Suprapubic skin (tissue), 4 donors: ENCODE data around the gene ZNF730. TPM values are rescaled to one million over a fixed set of nuclear protein-coding genes. Genes with fewer than 3 reads are reported as not detected.

Experiments used
- DNase-seq, 2 donors: peaks; one replicate each; pipeline ENCODE4 v3.0.0-alpha.2; 2019; ENCODE audit warnings: low spot score in 2 of 2
- H3K27ac ChIP-seq: fragments of 200-600 bp; sonication (generic); one replicate; pipeline ENCODE4 v1.5.1; 2019
- H3K27me3 ChIP-seq: fragments of 200-600 bp; sonication (generic); one replicate; pipeline ENCODE4 v1.5.1; 2019
- H3K36me3 ChIP-seq: fragments of 200-600 bp; sonication (generic); one replicate; pipeline ENCODE4 v1.5.1; 2019
- H3K4me1 ChIP-seq: fragments of 200-600 bp; sonication (generic); one replicate; pipeline ENCODE4 v1.5.1; 2019
- H3K4me3 ChIP-seq: fragments of 200-600 bp; sonication (generic); one replicate; pipeline ENCODE4 v1.5.1; 2019; ENCODE audit warnings: mild to moderate bottlenecking
- H3K9me3 ChIP-seq: fragments of 200-600 bp; sonication (generic); one replicate; pipeline ENCODE4 v1.5.1; 2019
- CTCF ChIP-seq, 2 donors: fragments of 200-600 bp in 1 of 2; fragments of 450-650 bp in 1 of 2; sonication (generic) in 1 of 2; IDR thresholded peaks; one replicate each; pipeline ENCODE4 v1.5.1; 2016 to 2019; ENCODE audit warnings: antibody characterized with exemption in 2 of 2, mild to moderate bottlenecking in 1 of 2, moderate library complexity in 1 of 2
- EP300 ChIP-seq: sonication (generic); formaldehyde crosslinking; IDR thresholded peaks from one replicate; pipeline ENCODE4 v1.6.1; 2017; ENCODE audit warnings: antibody characterized with exemption
- POLR2A ChIP-seq, 2 donors: fragments of 450-650 bp; IDR thresholded peaks; one replicate each; pipeline ENCODE4 v1.6.1; 2017; ENCODE audit warnings: antibody characterized with exemption in 2 of 2, mild to moderate bottlenecking in 2 of 2, moderate library complexity in 2 of 2
- POLR2AphosphoS5 ChIP-seq, 3 donors: sonication (generic); formaldehyde crosslinking; IDR thresholded peaks; one replicate each; pipeline ENCODE4 v1.6.1; 2017; ENCODE audit warnings: antibody characterized with exemption in 3 of 3
- WGBS: methylation state at CpG from one replicate; pipeline ENCODE4 v1.1.5; 2018; 5-methylcytosine and 5-hydroxymethylcytosine counted together
- total RNA-seq, 4 donors: library from RNA; depleted of rRNA; stranded (reverse); fragments of >200 nt; gene quantifications; one replicate each; pipeline ENCODE4 v1.1.0, GENCODE V29; 2016

The ZNF730 gene
- total RNA-seq, 4 donors from 2014 or later: not detected

GRCh38 chr19:23093832-23094231, 23.0 kb upstream of the ZNF730 start:
- Histone ChIP-seq H3K4me1 (no peaks in the 10 kb centered on the region), H3K4me3 (no peak overlapping the region), H3K27ac (no peak overlapping the region), H3K36me3 (no peaks in the 10 kb centered on the region), H3K9me3 (peaks cover 6% of the 10 kb centered on the region), H3K27me3 (no peaks in the 10 kb centered on the region)
- no peak for TF ChIP-seq CTCF (IDR thresholded peaks at IDR 0.05)
- TF ChIP-seq POLR2AphosphoS5 (IDR thresholded peaks at IDR 0.05): no peak
- no peak for TF ChIP-seq POLR2A (IDR thresholded peaks at IDR 0.05)
- no peak for TF ChIP-seq EP300
- DNase-seq: no peak
- 94% methylated on average over 9 of the region's 9 CpGs for WGBS

GRCh38 chr19:23095418-23095817, 21.4 kb upstream of the ZNF730 start:
- DNase-seq: no peak
- 43% methylated on average over 1 of the region's 1 CpG for WGBS
- TF ChIP-seq POLR2AphosphoS5 (IDR thresholded peaks at IDR 0.05): no peak

GRCh38 chr19:23098286-23098685, 18.5 kb upstream of the ZNF730 start:
- TF ChIP-seq POLR2AphosphoS5 (IDR thresholded peaks at IDR 0.05): no peak
- no peak for TF ChIP-seq EP300
- TF ChIP-seq CTCF (IDR thresholded peaks at IDR 0.05): no peak
- no peak for TF ChIP-seq POLR2A (IDR thresholded peaks at IDR 0.05)
- Histone ChIP-seq H3K9me3 (no peaks in the 10 kb centered on the region), H3K27me3 (no peaks in the 10 kb centered on the region), H3K4me3 (no peak overlapping the region), H3K4me1 (no peaks in the 10 kb centered on the region), H3K27ac (no peak overlapping the region), H3K36me3 (no peaks in the 10 kb centered on the region)
- 88% methylated on average over 2 of the region's 2 CpGs for WGBS
- no peak for DNase-seq

More at GRCh38 chr19:23095418-23095817, 21.4 kb upstream of the ZNF730 start:
- Histone ChIP-seq H3K27ac (no peak overlapping the region), H3K4me1 (no peaks in the 10 kb centered on the region), H3K9me3 (no peaks in the 10 kb centered on the region), H3K4me3 (no peak overlapping the region), H3K27me3 (no peaks in the 10 kb centered on the region), H3K36me3 (no peaks in the 10 kb centered on the region)

- H3K27ac ChIP-seq: no peak overlapping the region
- H3K36me3 ChIP-seq: no peaks in the 10 kb centered on the region
- no peaks in the 10 kb centered on the region for H3K9me3 ChIP-seq
- no peaks in the 10 kb centered on the region for H3K27me3 ChIP-seq
- DNase-seq: no peak
- WGBS: 82% methylated on average over 4 of the region's 4 CpGs
- no peak overlapping the region for H3K4me3 ChIP-seq
- TF ChIP-seq EP300 (no peak), POLR2A (IDR thresholded peaks at IDR 0.05) (no peak), POLR2AphosphoS5 (IDR thresholded peaks at IDR 0.05) (no peak), CTCF (IDR thresholded peaks at IDR 0.05) (no peak)
- no peaks in the 10 kb centered on the region for H3K4me1 ChIP-seq
These were observed 17.8 kb upstream of the ZNF730 start for GRCh38 chr19:23098988-23099387.

GRCh38 chr19:23099966-23100365, 16.9 kb upstream of the ZNF730 start:
- no peak overlapping the region for H3K27ac ChIP-seq
- no peak overlapping the region for H3K4me3 ChIP-seq
- H3K27me3 ChIP-seq: no peaks in the 10 kb centered on the region
- no peak for DNase-seq
- H3K9me3 ChIP-seq: no peaks in the 10 kb centered on the region
- TF ChIP-seq CTCF (IDR thresholded peaks at IDR 0.05): no peak
- no peak for TF ChIP-seq POLR2AphosphoS5 (IDR thresholded peaks at IDR 0.05)
- no peak for TF ChIP-seq POLR2A (IDR thresholded peaks at IDR 0.05)
- no peak for TF ChIP-seq EP300
- no peaks in the 10 kb centered on the region for H3K36me3 ChIP-seq
- 90% methylated on average over 7 of the region's 7 CpGs for WGBS
- no peaks in the 10 kb centered on the region for H3K4me1 ChIP-seq

GRCh38 chr19:23101241-23101640, 15.6 kb upstream of the ZNF730 start:
- H3K27ac ChIP-seq: no peak overlapping the region
- H3K9me3 ChIP-seq: no peaks in the 10 kb centered on the region
- H3K27me3 ChIP-seq: no peaks in the 10 kb centered on the region
- H3K4me3 ChIP-seq: no peak overlapping the region
- DNase-seq: no peak
- no peaks in the 10 kb centered on the region for H3K4me1 ChIP-seq
- no peak for TF ChIP-seq POLR2A (IDR thresholded peaks at IDR 0.05)
- no peak for TF ChIP-seq EP300
- TF ChIP-seq POLR2AphosphoS5 (IDR thresholded peaks at IDR 0.05): no peak
- no peak for TF ChIP-seq CTCF (IDR thresholded peaks at IDR 0.05)
- WGBS: 90% methylated on average over 4 of the region's 4 CpGs
- H3K36me3 ChIP-seq: no peaks in the 10 kb centered on the region
